ENCODE measurements around the gene SFSWAP.

The SFSWAP gene

DNA sequence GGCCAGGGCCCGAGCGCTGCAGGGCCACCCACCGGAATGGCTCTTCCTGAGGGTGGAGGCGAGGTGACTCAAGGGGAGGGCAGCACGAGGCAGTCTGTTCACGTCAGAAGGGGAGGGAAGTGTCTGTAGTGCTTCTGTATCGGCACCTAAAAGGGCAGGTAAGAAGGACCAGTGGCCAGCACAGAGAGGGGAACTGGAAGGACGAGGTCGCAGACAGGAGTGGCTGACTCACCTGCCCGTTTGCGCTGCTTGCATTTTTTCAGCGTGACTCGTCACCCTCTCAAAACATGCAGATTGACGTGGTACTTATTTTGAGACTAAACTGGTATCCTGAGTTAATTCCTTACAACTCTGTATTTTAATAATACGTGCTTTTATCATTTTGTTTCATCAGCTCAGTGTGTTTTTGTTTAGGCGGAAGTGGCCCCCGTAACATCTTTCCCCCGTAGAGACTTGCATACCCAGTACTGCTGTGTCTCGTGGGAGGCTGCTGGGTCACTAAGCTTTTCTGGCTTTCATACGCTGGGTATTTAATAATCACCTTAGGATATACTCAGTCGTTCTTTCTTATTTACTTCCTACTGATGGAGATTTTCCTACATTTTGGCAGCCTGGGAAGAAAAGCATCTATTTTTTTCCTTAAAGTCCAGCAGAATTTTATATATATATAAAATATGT lies 26.4 kb downstream of the SFSWAP start:
- TF ChIP-seq CSRNP3 (CRISPR knock-in tag; IDR thresholded peaks at IDR 0.05): no peak
- TF ChIP-seq TCF4 (CRISPR knock-in tag; IDR thresholded peaks at IDR 0.05; ENCODE audit: borderline replicate concordance): no peak
- no peak for TF ChIP-seq TOX (CRISPR knock-in tag; IDR thresholded peaks at IDR 0.05; ENCODE audit: borderline replicate concordance)
- TF ChIP-seq ZNF8 (CRISPR knock-in tag; IDR thresholded peaks at IDR 0.05): no peak
- no peak for TF ChIP-seq ZC3H10 (CRISPR knock-in tag; IDR thresholded peaks at IDR 0.05)
- no peak for TF ChIP-seq ARNTL (CRISPR knock-in tag; IDR thresholded peaks at IDR 0.05; ENCODE audit: borderline replicate concordance, low read depth)
- no peak for TF ChIP-seq TSHZ2 (CRISPR knock-in tag; IDR thresholded peaks at IDR 0.05)
- TF ChIP-seq ZNF565 (CRISPR knock-in tag; conservative IDR thresholded peaks at IDR 0.05; ENCODE audit: low read depth): no peak
- no peak for TF ChIP-seq PATZ1 (CRISPR knock-in tag; IDR thresholded peaks at IDR 0.05; ENCODE audit: borderline replicate concordance)
- no peak for TF ChIP-seq ZFP3 (CRISPR knock-in tag; IDR thresholded peaks at IDR 0.05)
- no peak for TF ChIP-seq SNAI2 (CRISPR knock-in tag; IDR thresholded peaks at IDR 0.05)
- no peak for TF ChIP-seq BACH2 (CRISPR knock-in tag; IDR thresholded peaks at IDR 0.05; ENCODE audit: borderline replicate concordance)
- no peak for TF ChIP-seq RARB (CRISPR knock-in tag; IDR thresholded peaks at IDR 0.05)
- no peak for TF ChIP-seq OSR1 (CRISPR knock-in tag; IDR thresholded peaks at IDR 0.05)
- no peak for TF ChIP-seq PPARA (CRISPR knock-in tag; IDR thresholded peaks at IDR 0.05; ENCODE audit: borderline replicate concordance)
- no peak for TF ChIP-seq ZNF70 (CRISPR knock-in tag; IDR thresholded peaks at IDR 0.05)
- TF ChIP-seq, protein P1, sequence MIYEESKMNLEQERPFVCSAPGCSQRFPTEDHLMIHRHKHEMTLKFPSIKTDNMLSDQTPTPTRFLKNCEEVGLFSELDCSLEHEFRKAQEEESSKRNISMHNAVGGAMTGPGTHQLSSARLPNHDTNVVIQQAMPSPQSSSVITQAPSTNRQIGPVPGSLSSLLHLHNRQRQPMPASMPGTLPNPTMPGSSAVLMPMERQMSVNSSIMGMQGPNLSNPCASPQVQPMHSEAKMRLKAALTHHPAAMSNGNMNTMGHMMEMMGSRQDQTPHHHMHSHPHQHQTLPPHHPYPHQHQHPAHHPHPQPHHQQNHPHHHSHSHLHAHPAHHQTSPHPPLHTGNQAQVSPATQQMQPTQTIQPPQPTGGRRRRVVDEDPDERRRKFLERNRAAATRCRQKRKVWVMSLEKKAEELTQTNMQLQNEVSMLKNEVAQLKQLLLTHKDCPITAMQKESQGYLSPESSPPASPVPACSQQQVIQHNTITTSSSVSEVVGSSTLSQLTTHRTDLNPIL (CRISPR knock-in tag; IDR thresholded peaks at IDR 0.05; ENCODE audit: low read depth): no peak
- TF ChIP-seq ZFP30 (CRISPR knock-in tag; IDR thresholded peaks at IDR 0.05): no peak
- no peak for TF ChIP-seq ISL1 (CRISPR knock-in tag; IDR thresholded peaks at IDR 0.05)
- ATAC-seq: peak; percentile 70

DNA sequence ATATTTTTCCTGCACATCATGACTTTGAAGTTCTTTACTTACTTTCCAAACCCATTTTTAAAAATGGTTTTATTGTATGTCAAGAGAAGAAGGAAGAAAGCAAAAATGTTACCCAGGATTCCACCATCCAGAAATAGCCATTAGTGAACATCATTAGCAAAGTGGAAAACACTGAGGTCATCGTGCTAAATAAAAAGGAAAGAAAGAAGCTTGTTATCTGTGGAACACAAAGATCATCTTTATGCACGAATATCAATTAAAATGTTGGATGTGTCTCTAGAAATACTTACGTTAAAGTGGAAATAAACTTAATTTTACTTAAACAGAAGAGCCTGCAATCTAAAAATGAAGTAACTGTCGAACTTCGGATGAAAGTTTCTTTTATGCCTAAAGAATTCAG lies 27.3 kb downstream of the SFSWAP start:
- ATAC-seq: no peak
- TF ChIP-seq SNAI2 (CRISPR knock-in tag; IDR thresholded peaks at IDR 0.05): no peak

DNA sequence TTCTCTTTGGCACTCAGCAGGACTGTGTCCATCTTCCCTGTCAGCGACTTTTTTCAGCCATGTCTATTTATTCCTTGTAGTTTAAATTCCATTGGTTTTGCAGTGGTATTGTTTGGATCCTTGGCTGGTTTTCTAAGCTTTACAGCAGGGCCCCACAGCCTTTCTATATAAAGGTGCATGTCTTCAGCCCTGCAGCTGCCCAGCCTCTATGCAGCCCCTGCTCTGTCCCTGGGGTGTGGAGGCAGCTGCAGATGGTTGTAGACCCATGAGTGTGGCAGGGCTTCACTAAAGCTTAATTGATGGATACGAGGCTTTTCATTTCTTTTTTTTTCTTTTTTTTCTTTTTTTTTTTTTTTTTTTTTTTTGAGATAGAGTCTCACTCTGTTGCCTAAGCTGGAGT lies 29.7 kb downstream of the SFSWAP start:
- ATAC-seq: no peak
- TF ChIP-seq ZC3H10 (CRISPR knock-in tag; IDR thresholded peaks at IDR 0.05): no peak
- no peak for TF ChIP-seq BACH2 (CRISPR knock-in tag; IDR thresholded peaks at IDR 0.05; ENCODE audit: borderline replicate concordance)
- no peak for TF ChIP-seq ZNF8 (CRISPR knock-in tag; IDR thresholded peaks at IDR 0.05)
- TF ChIP-seq TSHZ2 (CRISPR knock-in tag; IDR thresholded peaks at IDR 0.05): no peak
- TF ChIP-seq OSR1 (CRISPR knock-in tag; IDR thresholded peaks at IDR 0.05): no peak
- TF ChIP-seq ESRRG (CRISPR knock-in tag; IDR thresholded peaks at IDR 0.05): no peak
- TF ChIP-seq TOX (CRISPR knock-in tag; IDR thresholded peaks at IDR 0.05; ENCODE audit: borderline replicate concordance): no peak
- TF ChIP-seq ZNF565 (CRISPR knock-in tag; conservative IDR thresholded peaks at IDR 0.05; ENCODE audit: low read depth): no peak
- no peak for TF ChIP-seq SNAI2 (CRISPR knock-in tag; IDR thresholded peaks at IDR 0.05)
- TF ChIP-seq, protein P2, sequence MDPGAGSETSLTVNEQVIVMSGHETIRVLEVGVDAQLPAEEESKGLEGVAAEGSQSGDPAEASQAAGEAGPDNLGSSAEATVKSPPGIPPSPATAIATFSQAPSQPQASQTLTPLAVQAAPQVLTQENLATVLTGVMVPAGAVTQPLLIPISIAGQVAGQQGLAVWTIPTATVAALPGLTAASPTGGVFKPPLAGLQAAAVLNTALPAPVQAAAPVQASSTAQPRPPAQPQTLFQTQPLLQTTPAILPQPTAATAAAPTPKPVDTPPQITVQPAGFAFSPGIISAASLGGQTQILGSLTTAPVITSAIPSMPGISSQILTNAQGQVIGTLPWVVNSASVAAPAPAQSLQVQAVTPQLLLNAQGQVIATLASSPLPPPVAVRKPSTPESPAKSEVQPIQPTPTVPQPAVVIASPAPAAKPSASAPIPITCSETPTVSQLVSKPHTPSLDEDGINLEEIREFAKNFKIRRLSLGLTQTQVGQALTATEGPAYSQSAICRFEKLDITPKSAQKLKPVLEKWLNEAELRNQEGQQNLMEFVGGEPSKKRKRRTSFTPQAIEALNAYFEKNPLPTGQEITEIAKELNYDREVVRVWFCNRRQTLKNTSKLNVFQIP (CRISPR knock-in tag; IDR thresholded peaks at IDR 0.05; ENCODE audit: borderline replicate concordance, low read depth): no peak
- TF ChIP-seq PPARA (CRISPR knock-in tag; IDR thresholded peaks at IDR 0.05; ENCODE audit: borderline replicate concordance): no peak
- no peak for TF ChIP-seq PATZ1 (CRISPR knock-in tag; IDR thresholded peaks at IDR 0.05; ENCODE audit: borderline replicate concordance)
- no peak for TF ChIP-seq ZFP30 (CRISPR knock-in tag; IDR thresholded peaks at IDR 0.05)

Measured in SK-N-SH treated with all-trans-retinoic acid at 6 μM for 48 hours (cell line).